ENCODE measurements around the gene ZNF277.

GRCh38 chr7:112255388-112255720 lies 48.9 kb downstream of the ZNF277 start:
- TF ChIP-seq CTCF (IDR thresholded peaks at IDR 0.05) (no peak), CBX2 (IDR thresholded peaks at IDR 0.05; ENCODE audit: borderline replicate concordance, low read depth) (no peak), JUNB (IDR thresholded peaks at IDR 0.05) (no peak), NR3C1 (IDR thresholded peaks at IDR 0.05) (no peak)
